ENCODE measurements around the gene RAMP1.
A peak's percentile ranks its signal among the peaks of the same experiment; 100 is the strongest.

RAMP1 gene

DNA sequence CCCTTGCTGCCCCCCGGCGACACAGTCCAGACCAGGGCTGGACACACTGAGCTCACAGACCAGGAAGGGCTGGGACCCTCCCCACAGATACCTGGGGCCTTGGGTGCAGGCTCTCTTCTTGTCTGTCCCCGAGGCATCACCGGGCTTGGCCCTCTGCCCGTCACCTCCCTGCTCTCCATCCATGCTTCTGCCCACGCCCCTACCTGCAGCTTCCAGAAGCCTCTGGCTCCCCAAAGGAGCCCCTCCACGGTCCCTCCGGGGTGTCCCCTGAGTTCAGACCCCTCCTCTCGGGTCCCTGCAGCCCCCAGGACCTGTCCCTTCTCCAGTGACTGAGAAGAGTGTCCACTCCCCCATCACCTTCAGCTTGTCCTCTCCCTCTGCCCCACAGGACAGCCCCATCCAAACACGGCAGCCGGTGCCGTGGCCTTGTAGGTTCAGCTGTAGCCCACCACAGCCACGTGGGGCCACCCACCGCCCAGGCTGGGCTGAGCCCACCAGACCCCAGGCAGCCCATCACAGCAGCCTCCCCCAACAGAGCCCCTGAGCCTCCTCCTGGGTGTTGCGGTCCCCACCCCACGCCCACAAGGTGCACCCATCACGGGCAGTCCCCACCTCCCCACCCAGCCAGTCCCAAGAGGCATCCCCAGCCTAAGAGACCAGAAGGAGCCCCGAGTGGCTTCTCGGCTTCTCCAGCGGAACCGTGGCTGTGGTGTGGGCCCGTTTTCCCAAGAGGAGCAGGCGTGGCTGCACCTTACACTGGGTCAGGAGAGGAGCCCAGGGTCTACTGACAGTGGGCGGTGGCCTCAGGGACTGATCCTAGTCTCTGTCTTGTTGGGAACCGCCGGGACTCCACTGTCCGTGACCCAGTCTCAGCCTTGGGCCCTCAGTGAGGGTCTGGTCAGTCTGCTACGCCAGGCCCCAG is 53.1 kb downstream of the RAMP1 start:
- H3K4me1 Mint-ChIP-seq (ENCODE audit: low read depth in 2 of 2) = peaks cover 0 to 9% of the 10 kb centered on the region in 2 donors
- no peaks in the 10 kb centered on the region for H3K36me3 Mint-ChIP-seq (ENCODE audit: insufficient read depth)
- peaks cover 7 to 14% of the 10 kb centered on the region in 2 donors for H3K27me3 Mint-ChIP-seq
- H3K4me3 Mint-ChIP-seq = no peak overlapping the region
- ATAC-seq (replicated peaks) = no peak
- no peak for DNase-seq
- no peaks in the 10 kb centered on the region for H3K9me3 Mint-ChIP-seq
- H3K27ac Mint-ChIP-seq = no peak overlapping the region

DNA sequence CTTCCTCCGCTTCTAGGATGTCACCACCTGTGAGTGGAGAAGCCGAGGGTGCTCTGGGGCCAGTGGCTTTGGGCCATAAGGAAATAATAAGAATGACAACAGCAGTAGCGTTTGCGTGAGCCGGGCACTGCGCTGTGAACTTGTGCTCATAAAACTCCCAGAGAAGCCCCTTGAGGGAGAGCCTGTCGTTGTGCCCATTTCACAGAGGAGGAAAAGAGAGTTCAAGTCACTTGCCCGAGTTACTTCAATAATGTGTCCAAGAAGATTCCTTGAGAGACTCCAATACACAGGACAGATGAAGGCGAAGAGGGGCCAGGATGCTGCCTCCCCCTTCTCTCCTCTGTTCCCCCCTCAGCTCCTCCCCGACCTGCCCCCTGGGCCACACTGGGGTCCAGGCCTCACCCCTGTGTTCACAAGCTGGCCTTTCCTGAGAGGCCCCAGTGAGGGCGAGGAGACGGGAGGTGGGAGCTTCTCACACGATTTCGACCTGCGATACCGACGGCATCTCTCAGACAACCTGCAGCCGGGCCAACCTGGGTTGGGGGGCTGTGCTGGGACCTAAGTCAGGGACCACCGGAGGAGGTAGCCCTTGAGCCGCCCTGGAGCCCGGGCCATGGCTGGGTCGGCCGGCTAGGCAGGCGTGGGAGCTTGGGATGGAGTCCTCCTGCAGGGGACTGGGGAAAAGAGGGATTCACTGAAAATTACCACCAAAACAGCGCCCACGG is 53.9 kb downstream of the RAMP1 start:
- Mint-ChIP-seq H3K27me3 (peaks cover 7 to 14% of the 10 kb centered on the region in 2 donors), H3K36me3 (ENCODE audit: insufficient read depth) (no peaks in the 10 kb centered on the region), H3K9me3 (no peaks in the 10 kb centered on the region), H3K27ac (no peak overlapping the region), H3K4me3 (no peak overlapping the region), H3K4me1 (ENCODE audit: low read depth in 2 of 2) (peaks cover 0 to 9% of the 10 kb centered on the region in 2 donors)
- no peak for DNase-seq
- no peak for ATAC-seq (replicated peaks)

DNA sequence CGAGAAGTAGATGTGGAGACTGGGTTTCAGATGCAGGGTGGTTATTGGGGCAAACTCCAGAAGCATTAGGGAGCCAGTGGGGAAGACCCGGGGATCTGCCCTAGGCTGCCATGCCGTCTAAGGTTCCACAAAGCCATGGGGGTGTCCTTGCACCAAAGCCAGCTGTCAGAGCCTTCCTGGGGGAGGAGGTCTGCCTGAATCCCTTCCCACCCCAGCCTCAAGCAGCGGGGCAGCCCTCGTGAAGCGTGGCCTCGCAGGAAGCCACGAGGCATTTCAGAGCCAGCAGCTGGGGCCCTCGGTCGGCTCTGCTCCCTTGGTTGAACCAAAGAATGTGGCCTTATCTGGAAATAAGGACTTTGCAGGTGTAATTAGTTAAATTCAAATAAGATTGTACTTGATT is 56.2 kb downstream of the RAMP1 start:
- Mint-ChIP-seq H3K27me3 (peaks cover 6 to 7% of the 10 kb centered on the region in 2 donors), H3K27ac (peak overlapping the region in 1 of 2 donors; percentile 57), H3K36me3 (ENCODE audit: insufficient read depth) (no peaks in the 10 kb centered on the region), H3K4me3 (no peak overlapping the region), H3K9me3 (no peaks in the 10 kb centered on the region), H3K4me1 (ENCODE audit: low read depth in 2 of 2) (peaks cover 0 to 5% of the 10 kb centered on the region in 2 donors)
- ATAC-seq (replicated peaks) = no peak
- DNase-seq = no peak

DNA sequence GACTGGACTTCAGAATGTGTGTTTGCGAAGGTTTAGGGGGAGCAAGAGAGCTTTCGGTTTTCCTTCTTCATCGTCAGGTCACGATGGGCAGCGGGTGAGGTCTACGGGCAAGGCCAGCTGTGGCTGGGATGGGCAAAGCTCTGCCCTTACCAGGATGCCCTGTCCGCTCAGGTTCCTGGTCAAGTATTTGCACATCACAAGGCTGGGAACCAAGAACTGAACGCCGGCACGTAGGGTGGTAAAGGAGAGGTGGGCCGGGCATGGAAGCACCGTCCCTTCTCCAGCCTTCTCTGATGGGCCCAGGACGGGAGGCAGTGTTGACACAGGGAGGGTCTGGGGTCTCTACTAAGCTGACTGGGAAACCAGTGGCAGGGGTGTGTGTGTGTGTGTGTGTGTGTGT is 56.9 kb downstream of the RAMP1 start:
- no peak for DNase-seq

DNA sequence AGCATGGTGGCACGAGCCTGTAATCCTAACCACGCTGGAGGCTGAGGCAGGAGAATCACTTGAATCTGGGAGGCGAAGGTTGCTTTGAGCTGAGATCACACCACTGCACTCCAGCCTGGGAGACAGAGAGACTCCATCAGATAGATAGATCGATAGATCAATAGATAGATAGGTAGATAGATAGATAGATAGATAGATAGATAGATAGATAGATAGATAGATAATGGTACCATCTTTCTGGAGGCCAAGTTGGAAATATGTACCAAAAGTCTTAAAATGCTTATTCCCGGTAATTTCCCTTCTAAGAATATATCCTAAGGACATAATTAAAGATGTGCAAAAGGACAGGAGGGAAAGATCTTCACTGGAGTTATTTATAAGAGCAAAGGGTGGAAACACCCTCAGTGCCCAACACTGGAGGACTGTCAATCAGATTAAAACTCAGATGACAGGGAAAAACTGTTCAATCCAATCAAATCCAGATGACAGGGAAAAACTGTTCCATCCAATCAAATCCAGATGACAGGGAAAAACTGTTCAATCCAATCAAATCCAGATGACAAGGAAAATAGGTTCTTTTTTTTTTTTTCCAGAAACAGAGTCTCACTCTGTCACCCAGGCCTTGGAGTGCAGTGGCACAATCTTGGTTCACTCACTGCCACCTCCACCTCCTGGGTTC is 58.4 kb downstream of the RAMP1 start:
- no peak overlapping the region for H3K4me3 Mint-ChIP-seq
- DNase-seq = no peak
- H3K27me3 Mint-ChIP-seq = peaks cover 0 to 7% of the 10 kb centered on the region in 2 donors
- H3K36me3 Mint-ChIP-seq (ENCODE audit: insufficient read depth) = no peaks in the 10 kb centered on the region
- no peak for ATAC-seq (replicated peaks)
- H3K9me3 Mint-ChIP-seq = no peaks in the 10 kb centered on the region
- H3K27ac Mint-ChIP-seq = no peak overlapping the region
- H3K4me1 Mint-ChIP-seq (ENCODE audit: low read depth in 2 of 2) = peaks cover 0 to 2% of the 10 kb centered on the region in 2 donors

More for the DNA sequence above, 56.9 kb downstream of the RAMP1 start:
- no peak overlapping the region for H3K4me3 Mint-ChIP-seq
- no peaks in the 10 kb centered on the region for H3K9me3 Mint-ChIP-seq
- H3K4me1 Mint-ChIP-seq (ENCODE audit: low read depth in 2 of 2) = peaks cover 0 to 4% of the 10 kb centered on the region in 2 donors
- peaks cover 0 to 7% of the 10 kb centered on the region in 2 donors for H3K27me3 Mint-ChIP-seq
- peak overlapping the region; percentile 57 to 83 for H3K27ac Mint-ChIP-seq
- H3K36me3 Mint-ChIP-seq (ENCODE audit: insufficient read depth) = no peaks in the 10 kb centered on the region
- ATAC-seq (replicated peaks) = no peak

DNA sequence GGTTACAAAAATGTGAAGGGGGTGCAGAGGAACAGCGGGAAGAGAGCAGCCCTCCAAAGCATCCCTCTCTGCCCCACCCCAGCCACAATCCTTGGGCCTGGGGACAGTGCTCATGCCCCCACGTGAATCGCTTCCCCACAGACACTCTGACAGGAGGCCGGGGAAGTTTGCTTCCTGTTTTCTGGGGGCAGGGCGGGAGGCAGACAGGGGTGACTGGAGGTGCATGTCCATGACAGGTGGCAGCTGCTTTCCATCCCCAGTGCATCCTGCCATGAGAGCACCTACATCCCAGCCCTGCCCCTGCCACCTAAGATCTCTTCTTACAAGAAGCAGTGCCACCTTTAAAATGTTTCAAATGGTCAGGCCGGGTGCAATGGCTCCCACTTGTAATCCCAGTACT is 60.2 kb downstream of the RAMP1 start:
- Mint-ChIP-seq H3K9me3 (no peaks in the 10 kb centered on the region), H3K4me3 (no peak overlapping the region), H3K36me3 (ENCODE audit: insufficient read depth) (no peaks in the 10 kb centered on the region), H3K27ac (no peak overlapping the region), H3K4me1 (ENCODE audit: low read depth in 2 of 2) (peaks cover 3 to 5% of the 10 kb centered on the region in 2 donors), H3K27me3 (peaks cover 0 to 7% of the 10 kb centered on the region in 2 donors)
- DNase-seq (no peak), ATAC-seq (replicated peaks) (no peak)

DNA sequence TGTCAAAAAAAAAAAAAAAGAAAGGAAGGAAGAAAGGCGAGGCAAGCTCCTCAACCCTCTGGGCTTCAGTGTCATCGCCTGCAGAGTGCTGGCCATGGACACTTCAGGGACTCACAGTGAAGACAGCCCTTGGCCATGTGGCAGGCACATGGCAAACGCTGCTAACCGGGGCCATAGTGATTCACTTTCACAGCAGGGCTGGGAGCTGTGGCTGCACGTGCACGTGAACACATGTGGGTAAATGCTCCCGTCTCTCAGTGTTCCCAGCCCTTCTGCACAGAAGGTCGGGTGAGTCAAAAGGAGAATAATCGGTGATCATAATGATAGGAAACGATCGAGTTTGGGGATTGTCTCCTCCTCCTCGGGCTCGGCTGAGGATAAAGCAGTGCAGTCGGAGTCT is 61.2 kb downstream of the RAMP1 start:
- Mint-ChIP-seq H3K36me3 (ENCODE audit: insufficient read depth) (no peaks in the 10 kb centered on the region), H3K4me1 (ENCODE audit: low read depth in 2 of 2) (peaks cover 7 to 8% of the 10 kb centered on the region in 2 donors), H3K27ac (no peak overlapping the region), H3K9me3 (no peaks in the 10 kb centered on the region), H3K4me3 (no peak overlapping the region), H3K27me3 (peaks cover 0 to 7% of the 10 kb centered on the region in 2 donors)
- no peak for DNase-seq
- ATAC-seq (replicated peaks) = no peak

DNA sequence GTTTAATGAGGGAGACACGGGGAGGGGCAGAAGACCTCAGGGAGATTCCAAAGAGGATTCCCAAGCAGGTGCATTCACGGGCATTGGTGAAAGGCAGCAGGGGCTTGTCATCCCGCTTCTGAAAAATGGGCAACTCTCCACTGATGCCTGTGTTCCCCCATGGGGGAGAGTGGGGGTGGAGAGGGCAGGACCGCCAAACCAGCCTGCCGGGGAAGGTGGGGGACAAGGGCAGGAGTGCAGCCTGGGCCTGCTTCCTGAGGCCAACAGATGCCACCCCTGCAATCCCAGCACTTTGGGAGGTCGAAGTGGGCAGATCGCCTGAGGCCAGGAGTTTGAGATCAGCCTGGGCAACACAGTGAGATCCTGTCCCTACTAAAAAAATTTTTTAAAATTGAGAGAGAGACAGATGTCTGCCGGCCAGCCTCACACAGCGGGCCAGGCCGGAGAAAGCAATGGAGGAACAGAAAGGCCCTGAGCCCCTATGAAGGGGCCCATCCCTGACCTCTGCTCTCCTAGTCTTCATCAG is 62.6 kb downstream of the RAMP1 start:
- H3K4me1 Mint-ChIP-seq (ENCODE audit: low read depth in 2 of 2) = peaks cover 10 to 14% of the 10 kb centered on the region in 2 donors
- H3K9me3 Mint-ChIP-seq = no peaks in the 10 kb centered on the region
- DNase-seq (no peak), ATAC-seq (replicated peaks) (no peak)
- no peaks in the 10 kb centered on the region for H3K27me3 Mint-ChIP-seq
- H3K4me3 Mint-ChIP-seq = no peak overlapping the region
- H3K27ac Mint-ChIP-seq = no peak overlapping the region
- no peaks in the 10 kb centered on the region for H3K36me3 Mint-ChIP-seq (ENCODE audit: insufficient read depth)

DNA sequence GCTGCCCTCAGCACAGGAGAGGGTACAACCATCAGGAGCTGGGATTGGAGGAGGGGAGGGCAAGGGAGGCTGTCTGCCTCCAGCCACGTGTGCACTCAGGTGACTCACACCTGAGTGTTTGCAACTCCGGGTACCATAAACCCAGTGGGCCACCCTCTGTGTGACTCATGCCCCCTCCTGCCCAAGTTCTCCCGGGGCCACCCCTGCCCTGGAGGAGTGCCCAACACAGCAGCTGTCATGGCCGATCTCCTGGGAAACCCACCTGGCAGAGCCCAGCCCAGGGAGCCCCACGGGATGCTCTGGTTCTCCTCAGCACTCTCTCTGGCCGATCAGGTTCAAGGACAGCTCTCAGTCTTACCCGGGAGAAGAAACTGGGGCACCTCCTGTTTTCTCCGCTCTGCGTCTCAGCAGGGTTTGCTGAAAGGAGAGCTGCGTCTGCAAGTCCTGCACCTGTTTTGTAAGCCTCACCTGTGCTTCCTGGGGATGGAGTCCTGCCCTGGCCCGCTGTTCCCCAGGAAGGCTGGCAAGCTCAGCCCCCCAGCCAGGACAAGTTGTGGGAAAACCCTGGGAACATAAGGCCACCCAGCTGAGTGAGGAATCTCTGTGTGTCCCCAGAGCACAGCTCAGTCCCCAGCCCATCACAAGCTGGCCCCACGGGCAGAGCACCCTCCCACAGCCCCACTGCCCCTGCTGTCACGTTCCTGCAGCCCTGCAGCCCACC is 63.4 kb downstream of the RAMP1 start:
- Mint-ChIP-seq H3K27ac (peak overlapping the region in 1 of 2 donors; percentile 65), H3K27me3 (no peaks in the 10 kb centered on the region), H3K36me3 (ENCODE audit: insufficient read depth) (no peaks in the 10 kb centered on the region), H3K4me3 (peak overlapping the region; percentile 11 to 62), H3K4me1 (ENCODE audit: low read depth in 2 of 2) (peaks cover 14% of the 10 kb centered on the region in 2 donors), H3K9me3 (no peaks in the 10 kb centered on the region)
- no peak for DNase-seq
- no peak for ATAC-seq (replicated peaks)

DNA sequence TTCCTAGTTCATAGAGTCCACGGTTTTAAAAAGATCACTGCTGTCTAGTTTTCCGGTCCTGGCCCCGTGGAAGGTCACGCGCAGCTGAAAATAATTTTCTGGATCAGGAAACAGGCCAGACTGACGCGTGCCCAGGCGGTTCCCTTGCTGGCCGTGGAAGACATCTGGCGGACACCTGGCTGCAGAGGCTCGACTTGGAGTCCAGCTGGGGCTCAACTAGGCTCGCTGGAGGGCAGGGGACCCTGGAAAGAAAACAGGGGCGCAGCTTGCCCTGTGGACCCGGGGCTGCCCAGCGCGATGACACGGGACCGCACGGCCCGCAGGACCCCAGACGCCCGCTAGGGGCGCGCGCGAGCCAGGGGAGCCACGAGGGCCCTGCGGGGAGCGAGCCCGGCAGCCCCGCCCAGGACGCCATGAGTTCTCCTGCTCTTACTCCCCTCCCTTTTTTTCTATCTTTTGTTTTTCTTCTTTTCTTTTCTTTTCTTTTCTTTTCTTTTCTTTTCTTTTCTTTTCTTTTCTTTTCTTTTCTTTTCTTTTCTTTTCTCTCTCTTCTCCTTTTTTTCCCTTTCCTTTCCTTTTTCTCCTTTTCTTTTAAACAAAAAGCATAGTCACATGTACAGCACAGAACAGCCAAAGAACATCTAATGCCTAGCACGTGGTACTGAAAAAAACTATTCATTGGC is 64.2 kb downstream of the RAMP1 start:
- no peaks in the 10 kb centered on the region for H3K36me3 Mint-ChIP-seq (ENCODE audit: insufficient read depth)
- peak overlapping the region; percentile 11 to 62 for H3K4me3 Mint-ChIP-seq
- ATAC-seq (replicated peaks) (peak; percentile 100), DNase-seq (peak; percentile 77 to 82 (median 79))
- H3K27me3 Mint-ChIP-seq = no peaks in the 10 kb centered on the region
- H3K27ac Mint-ChIP-seq = peak overlapping the region in 1 of 2 donors; percentile 65
- H3K4me1 Mint-ChIP-seq (ENCODE audit: low read depth in 2 of 2) = peaks cover 14 to 16% of the 10 kb centered on the region in 2 donors
- no peaks in the 10 kb centered on the region for H3K9me3 Mint-ChIP-seq

DNA sequence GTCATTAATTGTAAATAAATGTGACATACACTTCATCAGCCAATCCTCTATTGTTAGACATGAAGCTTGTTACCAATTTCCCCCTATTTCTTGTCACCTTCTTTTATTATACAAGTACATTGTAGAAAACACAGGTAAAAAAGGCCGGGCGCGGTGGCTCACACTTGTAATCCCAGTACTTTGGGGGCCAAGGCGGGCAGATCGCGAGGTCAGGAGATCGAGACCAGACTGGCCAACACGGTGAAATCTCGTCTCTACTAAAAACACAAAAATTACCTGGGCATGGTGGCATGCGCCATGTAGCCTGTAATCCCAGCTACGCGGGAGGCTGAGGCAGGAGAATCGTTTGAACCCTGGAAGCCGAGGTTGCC is 64.7 kb downstream of the RAMP1 start:
- Mint-ChIP-seq H3K4me3 (peak overlapping the region; percentile 11 to 62), H3K36me3 (ENCODE audit: insufficient read depth) (no peaks in the 10 kb centered on the region), H3K27me3 (no peaks in the 10 kb centered on the region), H3K27ac (no peak overlapping the region), H3K4me1 (ENCODE audit: low read depth in 2 of 2) (peaks cover 14 to 16% of the 10 kb centered on the region in 2 donors), H3K9me3 (no peaks in the 10 kb centered on the region)
- ATAC-seq (replicated peaks) (no peak), DNase-seq (no peak)

DNA sequence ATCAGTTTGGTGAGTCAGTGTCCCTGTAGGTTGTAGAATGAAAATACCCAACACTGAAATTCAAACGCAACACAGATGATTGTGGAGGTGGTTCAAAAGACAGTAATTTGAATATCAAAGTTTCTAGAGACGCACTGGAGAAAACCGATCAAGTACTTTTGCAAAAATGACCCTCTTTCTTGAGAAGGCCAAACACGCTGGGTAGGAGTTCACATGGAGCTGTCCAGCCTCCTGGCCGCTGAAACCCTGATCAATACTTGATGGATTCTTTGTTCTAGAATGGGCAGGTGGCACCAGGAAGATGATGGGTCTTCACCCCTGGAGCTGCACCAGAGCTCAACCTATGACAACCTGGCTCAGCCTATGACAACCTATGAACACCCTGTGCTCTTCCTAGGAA is 67.7 kb downstream of the RAMP1 start:
- Mint-ChIP-seq H3K4me1 (ENCODE audit: low read depth in 2 of 2) (peaks cover 14% of the 10 kb centered on the region in 2 donors), H3K27ac (no peak overlapping the region), H3K9me3 (no peaks in the 10 kb centered on the region)

More for the DNA sequence above, 67.7 kb downstream of the RAMP1 start:
- H3K36me3 Mint-ChIP-seq (ENCODE audit: insufficient read depth) = peaks cover 2% of the 10 kb centered on the region
- H3K27me3 Mint-ChIP-seq = no peaks in the 10 kb centered on the region
- no peak overlapping the region for H3K4me3 Mint-ChIP-seq
- DNase-seq = no peak
- no peak for ATAC-seq (replicated peaks)

Measured in effector memory CD8-positive, alpha-beta T cell (primary cell).